Superior temporal gyrus (tissue), 1 donor: Measurements from ENCODE around the gene TSPAN33.
"Not testable (repeated sequence)": the region's sequence is repeated elsewhere in the genome, so short reads cannot be mapped to it uniquely, and the experiment has no call there.

Source experiments
- DNase-seq: peaks from one replicate; pipeline ENCODE4 v3.0.0-alpha.2; 2016; ENCODE audit errors: extremely low spot score

TSPAN33 gene

GRCh38 chr7:129209067-129209926 lies 64.8 kb downstream of the TSPAN33 start:
- DNase-seq, result no peak

GRCh38 chr7:129210256-129210988 lies 65.9 kb downstream of the TSPAN33 start:
- DNase-seq, result peak; percentile 75

- no peak for DNase-seq
These were observed 66.4 kb downstream of the TSPAN33 start for GRCh38 chr7:129210989-129211312.

GRCh38 chr7:129212126-129212525 lies 67.6 kb downstream of the TSPAN33 start:
- DNase-seq, result no peak

GRCh38 chr7:129212596-129212995 lies 68.1 kb downstream of the TSPAN33 start:
- DNase-seq, result no peak

- DNase-seq, result no peak
These were observed 69.3 kb downstream of the TSPAN33 start for GRCh38 chr7:129213828-129214227.

- DNase-seq, result not testable (repeated sequence)
These were observed 71.2 kb downstream of the TSPAN33 start for GRCh38 chr7:129215691-129216090.

- not testable (repeated sequence) for DNase-seq
These were observed 71.7 kb downstream of the TSPAN33 start for GRCh38 chr7:129216101-129216715.

GRCh38 chr7:129216821-129217416 lies 72.4 kb downstream of the TSPAN33 start:
- DNase-seq, result not testable (repeated sequence)

GRCh38 chr7:129218514-129219062 lies 74.1 kb downstream of the TSPAN33 start:
- peak; percentile 97 for DNase-seq

GRCh38 chr7:129219166-129219565 lies 74.7 kb downstream of the TSPAN33 start:
- not testable (repeated sequence) for DNase-seq
